Urothelium cell line (cell line): Measurements from ENCODE around the gene TBC1D1.

Source experiments
- DNase-seq: peaks from one replicate; pipeline ENCODE4 v3.0.0; 2011; ENCODE audit warnings: low spot score, mixed read lengths
- FAIRE-seq: peaks from 2 replicates; lab custom pipeline; 2011; peaks lifted over from hg19 to GRCh38; lab: Jason Lieb, UNC

TBC1D1 gene

DNA sequence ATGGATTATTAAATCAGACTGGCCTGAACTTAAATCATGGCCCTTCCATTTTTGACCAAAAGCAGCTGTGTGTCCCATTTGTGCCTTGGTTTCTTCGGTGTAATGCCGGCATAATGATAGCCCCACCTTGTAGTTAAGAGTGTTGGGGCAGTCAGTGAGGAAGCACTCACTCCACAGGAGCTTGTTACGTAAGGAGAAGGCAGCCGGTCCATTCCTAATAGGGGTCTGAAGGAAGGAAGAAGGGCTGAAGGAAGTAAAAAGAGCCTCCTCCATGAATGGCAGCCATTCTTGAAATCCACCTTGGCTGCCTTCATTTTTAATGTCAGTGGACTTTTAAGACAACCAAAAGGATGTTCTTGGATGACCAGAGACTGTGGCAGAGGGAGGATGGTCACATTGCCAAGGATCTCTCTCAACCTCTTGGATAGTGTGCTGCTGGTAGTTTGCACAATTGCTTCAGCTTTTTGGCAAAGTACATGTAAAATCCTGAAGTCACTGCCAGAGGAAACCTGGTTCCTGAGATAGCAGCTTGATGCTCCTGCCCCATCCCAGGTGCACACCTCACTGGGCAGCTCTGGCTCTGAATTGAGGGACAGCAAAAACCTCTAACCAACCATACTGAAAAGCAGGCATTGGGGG lies 182.8 kb downstream of the TBC1D1 start:
- no peak for DNase-seq
- no peak for FAIRE-seq

DNA sequence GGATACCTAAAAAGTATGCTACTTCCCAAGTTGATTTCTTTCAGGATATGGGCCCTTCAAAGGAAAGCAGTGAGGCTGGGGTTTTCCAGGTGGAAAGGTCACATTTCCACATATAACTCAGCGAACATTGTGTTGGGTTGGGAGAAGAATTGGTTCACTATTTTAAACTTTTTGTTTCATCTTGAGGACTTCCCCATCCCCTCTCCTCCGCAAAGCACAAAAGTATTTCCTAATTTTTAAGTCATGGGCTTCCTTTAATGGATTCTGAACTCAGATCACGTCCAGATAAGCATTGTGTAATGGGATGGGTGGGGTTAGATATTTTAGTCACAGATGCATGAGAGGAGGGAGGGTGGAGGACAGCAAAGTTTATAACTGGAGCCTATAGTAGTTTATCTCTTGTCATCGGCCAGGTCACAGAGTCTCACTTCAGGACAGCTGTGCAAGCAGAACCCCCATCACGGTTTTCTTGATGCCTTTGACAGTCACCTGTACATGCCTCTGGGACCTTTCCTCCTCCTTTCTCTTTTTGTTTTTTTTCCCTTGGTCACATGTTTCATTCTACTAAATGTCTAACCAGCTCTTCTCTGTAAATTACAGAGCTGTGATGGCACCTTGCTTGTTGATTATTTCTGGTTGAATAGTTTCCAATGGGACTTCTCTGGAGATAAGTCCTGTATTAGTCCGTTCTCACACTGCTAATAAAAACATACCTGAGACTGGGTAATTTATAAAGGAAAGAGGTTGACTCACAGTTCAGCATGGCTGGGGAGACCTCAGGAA lies 184.7 kb downstream of the TBC1D1 start:
- DNase-seq (no peak), FAIRE-seq (no peak)

DNA sequence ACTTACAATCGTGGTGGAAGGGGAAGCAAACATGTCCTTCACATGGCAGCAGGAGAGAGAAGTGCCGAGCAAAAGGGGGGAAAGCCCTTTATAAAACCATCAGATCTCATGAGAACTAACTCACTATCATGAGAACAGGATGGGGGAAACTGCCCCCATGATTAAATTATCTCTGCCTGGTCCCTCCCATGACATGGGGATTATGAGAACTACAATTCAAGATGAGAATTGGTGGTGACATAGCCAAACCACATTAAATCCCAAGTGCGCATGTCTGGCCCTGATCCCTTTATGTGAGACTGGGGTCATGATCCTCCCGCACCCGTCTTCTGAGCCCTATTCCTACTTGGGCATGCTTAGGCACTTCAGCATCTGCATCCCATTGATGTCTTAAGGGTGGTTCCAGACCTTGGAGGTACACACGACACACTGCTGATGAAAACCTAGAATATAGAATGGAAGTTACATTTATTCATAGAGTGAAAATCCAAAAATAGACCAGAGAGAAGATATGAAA lies 185.3 kb downstream of the TBC1D1 start:
- no peak for DNase-seq

DNA sequence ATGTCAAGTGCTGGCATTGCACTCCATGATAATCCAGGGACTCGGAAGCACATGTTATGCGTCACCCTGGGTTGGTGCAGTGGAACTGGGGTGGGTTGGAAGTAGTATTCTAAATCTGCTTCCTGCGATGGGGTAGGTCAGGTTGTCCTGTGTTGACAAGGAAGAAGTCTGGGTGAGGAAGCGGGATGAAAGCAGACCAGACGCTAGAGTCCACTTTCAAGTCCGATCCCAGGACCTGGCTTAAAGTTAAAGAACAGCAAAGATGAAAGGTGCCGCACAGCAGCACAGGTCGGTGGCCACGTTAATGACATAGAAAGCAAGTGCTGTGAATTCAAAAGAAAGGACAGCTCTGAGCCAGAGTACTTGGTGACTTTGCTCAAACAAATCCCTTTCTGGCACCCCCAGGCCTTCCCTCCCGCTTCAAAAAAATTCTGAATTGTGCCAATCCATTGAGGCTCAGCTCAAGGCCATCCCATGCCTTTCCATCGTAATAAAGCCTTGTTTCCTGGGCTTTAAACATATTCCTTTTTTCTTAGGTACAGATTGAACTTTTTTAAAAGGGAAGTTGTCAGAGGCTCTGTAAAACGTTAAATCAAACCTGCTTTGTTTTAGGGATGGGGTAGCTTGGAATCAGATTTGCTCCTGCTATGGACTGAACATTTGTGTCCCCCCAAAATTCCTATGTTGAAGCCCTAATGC lies 187.1 kb downstream of the TBC1D1 start:
- FAIRE-seq: no peak
- no peak for DNase-seq

More for the DNA sequence above, 185.3 kb downstream of the TBC1D1 start:
- no peak for FAIRE-seq

DNA sequence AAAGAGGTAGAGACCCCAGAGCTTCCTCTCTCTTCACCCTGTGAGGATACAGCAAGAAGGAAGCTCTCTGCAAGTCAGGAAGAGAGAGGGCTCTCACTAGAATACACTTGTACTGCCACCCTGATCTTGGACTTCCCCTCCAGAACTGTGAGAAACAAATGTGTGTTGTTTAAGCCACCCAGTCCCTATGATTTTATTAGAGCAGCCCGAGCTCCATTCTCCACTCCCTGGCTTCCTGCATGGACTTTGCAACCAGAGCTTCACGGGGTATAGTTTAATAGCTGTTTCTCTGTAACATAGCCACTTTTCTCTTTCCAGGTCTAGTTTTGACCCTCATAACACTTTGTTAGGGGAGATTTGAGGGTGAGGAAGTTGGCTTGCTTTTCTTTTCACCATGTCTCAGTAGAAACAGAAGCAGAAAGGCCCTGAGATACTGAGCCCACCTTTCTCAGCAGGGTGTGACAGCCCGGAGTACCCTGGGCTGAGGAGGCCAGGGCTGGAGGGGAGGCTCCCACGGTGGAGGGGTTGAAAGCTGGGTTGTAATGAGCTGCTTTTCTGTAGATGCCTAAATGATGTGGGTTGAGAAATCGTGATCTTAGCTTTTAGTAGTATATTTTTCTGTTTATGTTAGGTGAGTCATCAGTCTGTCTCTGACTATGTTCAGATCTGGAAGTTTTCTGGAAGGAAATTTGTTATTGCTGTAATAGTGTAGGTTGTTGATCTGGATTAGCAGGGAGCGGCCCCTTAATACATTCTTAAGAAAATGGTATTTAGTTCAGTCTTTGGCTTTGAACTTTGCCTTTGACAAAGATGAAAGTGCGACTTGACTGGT lies 187.9 kb downstream of the TBC1D1 start:
- DNase-seq (no peak), FAIRE-seq (no peak)

DNA sequence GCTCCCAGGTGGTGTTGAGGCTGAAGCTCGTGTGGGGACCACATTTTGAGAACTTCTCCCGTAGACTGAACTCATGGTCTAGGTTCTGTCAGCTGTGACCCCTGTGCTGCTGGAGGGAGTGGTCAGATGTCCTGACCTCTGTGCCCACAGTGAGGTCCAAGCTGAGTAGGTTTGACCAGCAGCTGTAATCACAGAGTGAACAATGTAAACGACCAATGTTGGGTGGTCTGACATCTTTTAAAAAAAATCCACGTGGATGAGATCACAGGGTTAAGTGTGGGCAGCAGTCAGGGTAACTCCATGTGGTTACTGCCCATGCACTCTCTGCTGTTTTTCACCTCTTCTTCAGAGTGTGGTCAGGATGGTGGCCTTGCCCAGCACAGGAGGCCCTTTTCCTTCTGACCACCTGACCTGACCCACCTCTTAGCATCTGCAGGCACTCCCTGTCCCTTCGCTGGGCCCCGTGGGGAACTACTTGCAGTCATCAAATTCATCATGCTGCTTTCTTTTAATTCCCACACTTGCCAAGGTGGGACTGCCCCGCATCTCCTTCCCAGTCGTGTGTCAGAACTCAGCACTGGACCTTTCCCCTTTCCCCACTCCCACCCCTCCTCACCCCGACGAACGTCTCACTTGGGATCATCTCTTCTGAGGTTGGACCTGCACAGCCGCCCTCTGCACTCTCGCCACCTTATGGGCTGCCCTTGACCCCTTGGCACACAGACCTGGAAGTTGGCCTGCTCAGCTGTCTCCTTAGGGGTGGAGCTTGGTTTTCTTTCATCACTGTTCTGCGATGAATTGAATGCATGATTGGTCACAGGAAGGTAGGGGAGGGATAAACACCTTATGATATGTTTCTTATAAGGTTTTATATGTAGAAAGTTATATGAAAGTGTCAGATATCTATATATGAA lies 189.4 kb downstream of the TBC1D1 start:
- FAIRE-seq: no peak
- no peak for DNase-seq

DNA sequence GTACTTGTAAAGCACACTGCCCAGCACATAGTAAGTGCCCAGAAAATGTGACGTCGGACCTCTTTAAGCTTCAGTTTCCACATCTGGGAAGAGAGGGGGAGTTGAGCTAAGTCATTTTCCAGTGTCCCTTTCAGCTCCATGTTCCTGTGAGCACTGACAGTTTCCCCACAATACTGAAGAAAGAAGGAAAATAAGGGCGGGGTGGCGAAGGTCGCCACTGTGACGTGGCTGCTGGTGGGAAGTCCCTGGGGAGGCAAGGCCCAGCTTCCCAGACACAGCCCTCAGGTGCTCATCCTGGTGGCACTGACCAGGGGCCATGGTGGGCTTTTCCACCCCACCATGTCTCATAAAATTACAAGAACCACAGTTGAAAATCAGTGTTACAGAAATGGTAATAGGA lies 191.1 kb downstream of the TBC1D1 start:
- FAIRE-seq (no peak), DNase-seq (no peak)

DNA sequence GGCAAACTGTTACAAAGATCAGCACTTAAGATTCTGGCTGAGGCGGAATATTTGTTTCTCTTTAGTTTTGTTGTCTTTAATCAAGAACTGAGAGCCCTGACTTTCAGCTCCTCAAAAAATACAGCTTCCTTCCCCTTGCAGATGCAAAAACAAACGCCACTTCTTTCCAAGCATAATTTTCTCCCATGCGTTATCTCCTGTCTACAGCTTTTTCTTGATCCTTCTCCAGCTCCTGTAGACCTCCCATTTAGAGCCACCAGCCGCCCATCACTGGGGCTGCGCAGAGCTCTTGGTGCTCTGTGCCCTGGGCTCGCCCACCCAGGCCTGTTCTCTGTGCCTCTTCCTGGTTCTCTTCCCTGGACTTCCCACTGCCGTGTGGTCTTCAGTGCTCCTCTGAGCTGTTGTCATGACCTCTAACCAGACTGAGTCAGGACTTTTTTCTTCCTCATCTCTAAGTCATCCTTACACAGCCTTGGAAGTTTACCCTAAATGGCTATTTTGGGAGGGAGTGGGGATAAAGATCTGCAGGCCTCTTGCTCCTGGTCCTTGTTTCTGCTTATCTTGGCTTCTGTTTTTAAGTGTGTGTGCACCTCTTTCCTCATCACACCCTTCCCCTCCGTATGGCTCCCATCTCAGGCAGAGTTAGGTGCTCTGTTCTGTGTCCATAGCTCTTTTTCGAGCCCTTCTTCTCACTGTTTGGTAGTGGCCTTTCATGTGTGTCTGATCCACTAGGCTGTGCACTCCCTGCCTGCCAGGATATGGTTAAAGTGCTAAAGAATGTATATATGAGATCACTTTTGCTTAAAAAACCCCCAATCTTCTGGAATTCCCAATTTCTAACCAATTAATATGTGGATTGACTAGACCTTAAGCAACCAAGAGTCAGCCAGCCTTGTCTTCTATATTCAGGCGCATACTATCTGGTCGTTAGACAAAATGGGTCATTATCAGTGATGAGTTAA lies 191.8 kb downstream of the TBC1D1 start:
- no peak for DNase-seq
- FAIRE-seq: no peak

DNA sequence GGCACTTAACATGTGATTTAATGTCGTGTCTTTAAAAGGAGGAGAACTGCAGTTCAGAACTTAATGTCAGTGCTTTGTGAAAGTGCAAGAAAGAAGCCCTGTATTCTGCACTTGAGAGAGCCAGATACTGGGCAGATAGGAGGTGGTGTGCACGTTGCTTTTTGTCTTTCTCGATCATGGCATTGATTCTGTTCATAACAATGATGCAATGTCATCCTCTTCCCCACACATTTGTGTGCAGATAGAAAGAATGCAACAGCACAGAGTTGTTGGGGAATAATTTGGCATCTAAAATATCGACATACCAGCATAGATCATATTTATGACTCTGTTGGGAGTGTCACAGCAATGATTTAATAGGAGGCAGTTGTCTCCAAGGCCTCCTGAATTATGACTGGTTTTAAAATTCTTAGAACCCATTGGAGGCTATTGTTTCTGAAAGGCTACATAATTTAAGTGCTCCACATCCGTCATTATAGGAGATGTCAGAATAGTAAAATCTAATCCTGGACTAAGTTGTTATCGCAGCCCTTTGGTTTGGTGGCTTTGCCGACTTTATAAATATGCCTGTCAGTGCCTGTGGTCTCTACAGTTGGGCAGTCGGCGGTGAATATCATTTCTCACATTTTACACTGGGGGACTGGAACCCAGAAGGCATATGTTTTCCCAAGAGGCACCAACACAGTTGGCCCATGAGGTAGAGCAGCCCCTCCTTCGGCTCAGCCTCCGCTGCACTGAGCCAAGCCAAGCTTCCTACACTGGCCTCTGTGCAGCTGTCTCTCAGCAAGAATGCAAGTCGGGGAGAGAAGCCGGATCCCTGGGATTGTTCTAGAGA lies 194.2 kb downstream of the TBC1D1 start:
- no peak for FAIRE-seq
- no peak for DNase-seq

DNA sequence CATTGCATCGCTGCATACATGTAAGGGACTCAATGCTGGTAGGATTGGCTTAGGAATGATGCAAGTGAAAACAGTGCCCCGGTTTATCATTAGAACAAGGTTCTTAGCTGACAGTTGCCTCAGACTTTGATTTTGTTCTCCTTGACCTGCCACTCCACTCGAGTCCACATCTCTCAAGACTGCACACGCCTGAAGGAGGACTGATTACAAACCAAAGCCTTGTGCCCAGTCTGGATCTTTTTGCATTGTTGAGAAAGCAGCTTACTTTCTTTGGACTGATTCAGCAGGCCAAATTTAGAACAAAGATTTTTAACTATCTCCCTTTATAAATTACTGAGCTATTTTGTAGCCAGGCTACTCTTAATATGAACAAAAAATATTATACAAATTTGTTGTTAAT lies 194.9 kb downstream of the TBC1D1 start:
- FAIRE-seq: no peak
- DNase-seq: no peak

DNA sequence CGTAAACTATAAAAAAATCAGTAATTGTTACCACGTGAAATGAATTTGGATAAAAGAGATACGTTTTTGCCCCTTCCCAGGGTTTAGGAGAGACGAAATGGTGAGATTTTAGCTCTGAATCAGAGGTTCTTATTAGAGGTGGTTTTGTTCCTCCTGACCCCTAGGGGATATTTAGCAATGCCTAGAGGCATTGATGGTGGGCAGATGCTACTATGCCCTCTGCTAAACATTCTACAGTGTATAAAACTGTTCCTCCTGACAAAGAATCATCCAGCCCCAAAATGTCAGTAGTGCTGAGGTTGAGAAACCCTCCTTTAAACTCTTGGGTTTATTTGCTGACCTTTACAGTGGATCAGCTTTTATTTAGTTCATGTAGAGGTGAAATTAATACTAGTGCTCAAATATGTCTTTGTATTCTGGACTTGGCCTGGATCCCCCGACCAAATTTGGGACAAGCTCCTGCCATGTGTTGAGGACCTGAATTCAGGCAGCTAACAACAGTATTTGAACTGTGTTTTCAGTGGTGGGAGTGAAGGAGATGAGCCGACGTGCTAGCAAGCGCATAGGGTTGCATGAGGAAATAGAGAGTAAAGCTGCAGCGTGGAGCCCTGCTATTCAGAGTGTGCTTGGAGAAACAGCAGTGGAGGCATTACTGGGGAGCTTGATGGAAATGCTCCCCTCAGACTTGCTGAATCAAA lies 195.4 kb downstream of the TBC1D1 start:
- no peak for FAIRE-seq

DNA sequence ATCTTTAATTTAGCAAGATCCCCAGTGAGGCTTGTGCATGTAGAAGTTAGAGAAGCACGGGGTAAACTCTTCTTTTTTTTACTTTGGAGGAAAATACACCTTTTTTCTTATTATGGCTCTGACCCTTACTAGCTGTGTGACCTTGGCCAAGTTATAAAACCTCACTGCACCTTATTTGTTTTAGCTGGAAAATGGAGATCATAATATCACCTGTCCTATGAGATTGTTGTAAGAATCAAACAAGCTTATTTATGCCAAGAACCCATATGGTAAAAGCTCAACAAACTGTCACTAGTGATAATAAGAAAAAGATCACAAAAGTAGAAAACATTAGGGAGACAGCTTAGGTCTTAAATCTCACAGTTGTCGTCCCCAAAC lies 196.0 kb downstream of the TBC1D1 start:
- DNase-seq: no peak
- no peak for FAIRE-seq

More for the DNA sequence above, 195.4 kb downstream of the TBC1D1 start:
- DNase-seq: no peak

DNA sequence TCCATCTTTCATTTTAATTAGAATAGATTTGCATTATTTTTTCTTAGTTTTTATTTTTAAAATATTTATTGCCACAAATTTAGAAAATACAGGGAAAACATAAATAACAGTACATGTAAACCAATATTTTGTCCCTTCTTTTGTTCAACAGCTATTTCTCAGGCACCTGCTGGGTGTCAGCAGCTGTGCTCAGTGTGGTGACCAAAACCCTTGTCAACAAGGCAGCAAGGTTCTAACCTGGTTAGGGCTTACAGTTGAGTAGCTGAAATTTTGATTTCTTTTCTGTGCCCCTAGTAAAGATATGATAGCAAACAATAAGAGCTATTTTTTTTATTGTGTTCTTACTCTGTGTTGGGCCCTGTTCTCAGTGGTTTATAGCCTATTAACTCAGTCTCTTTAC lies 197.4 kb downstream of the TBC1D1 start:
- DNase-seq (no peak), FAIRE-seq (no peak)

DNA sequence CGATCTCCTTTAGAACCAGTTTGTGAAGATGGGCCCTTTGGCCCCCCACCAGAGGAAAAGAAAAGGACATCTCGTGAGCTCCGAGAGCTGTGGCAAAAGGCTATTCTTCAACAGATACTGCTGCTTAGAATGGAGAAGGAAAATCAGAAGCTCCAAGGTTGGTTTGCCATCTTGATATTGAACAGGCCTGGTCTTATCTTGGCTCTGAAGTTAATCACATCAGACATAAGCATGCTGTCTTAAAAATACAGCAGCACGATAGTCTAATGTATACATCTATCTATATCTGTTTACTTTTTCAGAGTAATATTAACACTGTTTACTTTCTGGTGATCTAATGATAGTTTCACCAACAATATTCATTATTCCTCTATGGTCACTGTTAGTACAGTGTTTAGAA lies 199.1 kb downstream of the TBC1D1 start:
- no peak for DNase-seq
- FAIRE-seq: no peak

DNA sequence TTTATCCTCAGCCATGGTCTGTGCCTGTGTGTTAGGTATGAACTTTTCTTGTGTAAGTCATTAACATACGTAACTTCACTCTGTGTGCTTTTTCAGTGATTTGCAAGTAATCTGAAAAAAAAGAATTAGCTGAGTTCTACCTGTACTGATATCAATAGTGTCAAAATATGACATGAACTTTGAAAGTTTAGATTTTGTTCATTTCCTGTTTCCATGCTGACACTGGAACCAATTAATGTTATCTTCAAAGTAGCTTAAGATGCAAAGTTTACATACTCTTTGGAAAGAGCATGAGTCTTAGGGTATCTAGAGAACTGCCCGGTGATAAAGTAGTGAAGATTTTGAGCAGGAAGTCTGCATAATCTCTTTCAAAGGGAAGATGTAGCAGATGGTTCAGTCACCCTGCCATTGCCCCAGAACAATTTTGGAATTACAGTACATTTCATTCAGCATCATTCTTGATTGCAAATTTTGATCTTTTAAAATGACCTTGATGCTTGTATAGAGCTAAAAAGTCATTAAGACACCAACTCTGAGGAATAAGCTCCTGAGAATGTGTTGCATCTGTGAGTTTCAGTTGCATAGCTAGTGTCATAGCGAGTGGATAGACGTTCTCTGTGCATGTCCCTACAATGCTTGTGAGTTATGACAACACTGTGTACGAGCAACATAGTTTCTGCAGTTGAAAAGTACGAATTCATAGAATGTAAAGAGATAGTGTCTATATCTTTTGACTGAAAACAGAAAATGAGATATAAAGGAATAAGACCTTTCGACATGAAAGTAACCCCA lies 199.8 kb downstream of the TBC1D1 start:
- DNase-seq (no peak), FAIRE-seq (no peak)

DNA sequence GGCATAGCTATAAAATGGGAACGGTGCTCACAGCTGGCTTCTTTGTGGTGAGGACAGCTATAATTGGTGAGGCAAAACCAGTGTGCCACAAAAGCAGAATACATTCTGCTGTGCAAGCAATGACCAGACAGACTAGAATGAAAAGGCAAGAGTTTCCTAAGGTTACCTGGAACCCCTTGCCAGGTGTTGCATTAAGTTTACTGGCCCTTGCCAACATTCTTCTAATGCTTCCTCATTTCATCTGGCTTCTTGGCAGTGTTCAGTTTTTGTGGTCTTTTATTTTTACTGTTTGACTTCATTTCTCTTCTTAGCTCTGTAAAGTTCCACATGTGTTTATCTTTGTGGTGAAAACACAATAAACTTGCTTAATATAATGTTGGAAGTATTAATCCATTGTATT lies 200.8 kb downstream of the TBC1D1 start:
- no peak for FAIRE-seq
- DNase-seq: no peak
